Pancreas (tissue), 10 donors: Measurements from ENCODE around the gene FAM117A. TPM values are rescaled to one million over a fixed set of nuclear protein-coding genes. Genes with fewer than 3 reads are reported as not detected.

Experiments used
- ATAC-seq, 4 donors: fragments of 200-7000 bp; cut with Tn5 transposase; one replicate each; pipeline versions ENCODE4 v1.8.0 to v1.9.1; 2020; ENCODE audit warnings: mild to moderate bottlenecking in 4 of 4, moderate library complexity in 4 of 4
- DNase-seq, 6 donors: peaks; one replicate each; pipeline ENCODE4 v3.0.0-alpha.2; 2020
- FAIRE-seq: peaks from 2 replicates; lab custom pipeline; 2012; peaks lifted over from hg19 to GRCh38; lab: Jason Lieb, UNC
- H3K27ac ChIP-seq, 4 donors: fragments of 200-600 bp; sonication (generic); 1 replicate in 3 of 4; 2 replicates in 1 of 4; pipeline versions ENCODE4 v1.5.0 to v1.8.0; 2020
- H3K27me3 ChIP-seq, 4 donors: fragments of 200-600 bp; one replicate each; pipeline ENCODE4 v1.8.0; 2021
- H3K36me3 ChIP-seq, 3 donors: fragments of 200-600 bp; sonication (generic) in 1 of 3; one replicate each; pipeline versions ENCODE4 v1.5.0 to v1.8.0; 2020 to 2021
- H3K4me1 ChIP-seq, 3 donors: fragments of 200-600 bp; one replicate each; pipeline ENCODE4 v1.8.0; 2021
- H3K4me3 ChIP-seq, 4 donors: fragments of 200-600 bp; sonication (generic) in 2 of 4; one replicate each; pipeline versions ENCODE4 v1.5.0 to v1.8.0; 2020 to 2021
- H3K9me3 ChIP-seq, 4 donors: fragments of 200-600 bp; one replicate each; pipeline ENCODE4 v1.8.0; 2021
- CTCF ChIP-seq, 4 donors: fragments of 200-600 bp; sonication (generic) in 3 of 4; IDR thresholded peaks; one replicate each; pipeline versions ENCODE4 v1.5.0 to v1.8.0; 2021; ENCODE audit warnings: antibody characterized with exemption in 4 of 4
- WGBS, 2 donors: extraction: QIAGEN DNeasy Blood & Tissue Kit; methylation state at CpG; one replicate each; pipeline ENCODE4 v1.1.7; 2013; 5-methylcytosine and 5-hydroxymethylcytosine counted together
- intact Hi-C, 3 donors: fragments of 100-400 bp; cut with DNase I; formaldehyde crosslinking; loops; one replicate each; pipeline versions ENCODE4 v1.11.1 to v1.14.2; 2022
- polyA plus RNA-seq, 2 donors: library from polyadenylated mRNA; stranded (reverse); fragments of 200-250 nt; gene quantifications; one replicate each; pipeline ENCODE4 v1.2.3, GENCODE V29; 2013
- total RNA-seq, 6 donors: library from RNA; stranded (reverse); fragmentation: NEBNext Ultra II Directional in 4 of 6; extraction: Animal tissue kit (Norgen Biotek cat#: 25700) in 4 of 6; gene quantifications; one replicate each; pipeline versions ENCODE4 v1.2.1 to v1.2.4, GENCODE V29; 2021 to 2023
- donor health status: healthy with polysubstance abuse.
- donor health status: DM: no; HTN: no; CAD: no; lungs with moderate emphysema.
- donor health status: DM: no; HTN: no; CAD: no.
- donor health status: control.
- donor health status: control.
- donor health status: Bipolar disorder and iron deficiency.
- donor health status: DM: yes; HTN: yes; CAD: no.
- donor health status: DM: no; HTN: no; CAD: no.
- donor health status: DM: no; HTN: no; CAD: no.
- donor health status: DM: yes; HTN: yes; CAD: no.

FAM117A gene
- total and polyA plus RNA-seq, 8 donors: 5.3 to 14.8 (median 8.5) TPM

- Histone ChIP-seq H3K36me3 (no peaks in the 10 kb centered on the region), H3K27ac (peak overlapping the region; percentile 5 to 47 (median 30)), H3K4me1 (peaks cover 9 to 17% (median 13%) of the 10 kb centered on the region in 3 donors), H3K27me3 (no peaks in the 10 kb centered on the region), H3K9me3 (no peaks in the 10 kb centered on the region), H3K4me3 (no peak overlapping the region)
- DNase-seq (no peak), ATAC-seq (peak in 1 of 4 donors; percentile 15), FAIRE-seq (no peak)
- intact Hi-C loops: no loop called here
- TF ChIP-seq CTCF (IDR thresholded peaks at IDR 0.05): no peak
- WGBS, 2 donors: 79 to 84% methylated on average over 5 of the region's 5 CpGs
Measured at GRCh38 chr17:49730785-49731434, 33.0 kb downstream of the FAM117A start.

GRCh38 chr17:49730078-49730784, 33.7 kb downstream of the FAM117A start:
- no peaks in the 10 kb centered on the region for H3K27me3 ChIP-seq
- peak; percentile 69 for FAIRE-seq

GRCh38 chr17:49729069-49729468, 34.9 kb downstream of the FAM117A start:
- Histone ChIP-seq H3K9me3 (no peaks in the 10 kb centered on the region), H3K27ac (peak overlapping the region in 1 of 4 donors; percentile 47), H3K36me3 (no peaks in the 10 kb centered on the region), H3K27me3 (no peaks in the 10 kb centered on the region), H3K4me3 (no peak overlapping the region), H3K4me1 (peaks cover 9 to 17% (median 13%) of the 10 kb centered on the region in 3 donors)
- WGBS, 2 donors: 94 to 98% methylated on average over 3 of the region's 3 CpGs
- ATAC-seq (no peak), FAIRE-seq (no peak), DNase-seq (no peak)
- intact Hi-C loops: no loop called here
- TF ChIP-seq CTCF (IDR thresholded peaks at IDR 0.05): no peak

More at GRCh38 chr17:49730078-49730784, 33.7 kb downstream of the FAM117A start:
- H3K9me3 ChIP-seq: no peaks in the 10 kb centered on the region
- H3K4me1 ChIP-seq: peaks cover 9 to 17% (median 13%) of the 10 kb centered on the region in 3 donors
- DNase-seq (peak; percentile 63 to 94 (median 84)), ATAC-seq (peak; percentile 92 to 97 (median 93))
- intact Hi-C loops: no loop called here
- 2 to 7% methylated on average over 4 of the region's 4 CpGs for WGBS, 2 donors
- H3K4me3 ChIP-seq: no peak overlapping the region
- H3K36me3 ChIP-seq: no peaks in the 10 kb centered on the region
- TF ChIP-seq CTCF (IDR thresholded peaks at IDR 0.05): no peak
- H3K27ac ChIP-seq: peak overlapping the region; percentile 5 to 47 (median 27)

- 87 to 91% methylated on average over 5 of the region's 5 CpGs for WGBS, 2 donors
- FAIRE-seq (no peak), ATAC-seq (no peak), DNase-seq (no peak)
- Histone ChIP-seq H3K27ac (no peak overlapping the region), H3K36me3 (no peaks in the 10 kb centered on the region), H3K4me3 (no peak overlapping the region), H3K9me3 (no peaks in the 10 kb centered on the region), H3K4me1 (peaks cover 9 to 17% (median 13%) of the 10 kb centered on the region in 3 donors), H3K27me3 (no peaks in the 10 kb centered on the region)
- intact Hi-C loops: no loop called here
- TF ChIP-seq CTCF (IDR thresholded peaks at IDR 0.05): no peak
Measured at GRCh38 chr17:49728425-49728824, 35.5 kb downstream of the FAM117A start.
